HepG2 (cell line): Measurements from ENCODE around the gene SMYD1. TPM values are rescaled to one million over a fixed set of nuclear protein-coding genes. Genes with fewer than 3 reads are reported as not detected.

Source experiments
- ARNT ChIP-seq: fragments of 450-650 bp; IDR thresholded peaks from 2 replicates; pipeline ENCODE4 v1.6.1; 2017
- CERS6 ChIP-seq: sonication (generic); formaldehyde crosslinking; IDR thresholded peaks from 2 replicates; pipeline ENCODE4 v1.5.0; 2020; ENCODE audit warnings: missing genetic modification reagents
- ETS1 ChIP-seq: sonication (generic); formaldehyde crosslinking; IDR thresholded peaks from 2 replicates; pipeline ENCODE4 v1.4.0; 2020; ENCODE audit warnings: missing genetic modification reagents
- FOXM1 ChIP-seq: sonication (generic); formaldehyde crosslinking; IDR thresholded peaks from 2 replicates; pipeline ENCODE4 v1.5.0; 2020; ENCODE audit warnings: missing genetic modification reagents
- GABPB1 ChIP-seq: IDR thresholded peaks from 2 replicates; pipeline ENCODE4 v1.6.1; 2016; ENCODE audit warnings: mild to moderate bottlenecking, missing genetic modification reagents, moderate library complexity, missing compliant biosample characterization
- HBP1 ChIP-seq: IDR thresholded peaks from 2 replicates; pipeline ENCODE4 v1.6.1; 2016; ENCODE audit warnings: low read depth, control low read depth
- HNRNPL ChIP-seq: fragments of 200-400 bp; formaldehyde crosslinking; IDR thresholded peaks from 2 replicates; pipeline ENCODE4 v1.6.1; 2017; ENCODE audit warnings: mild to moderate bottlenecking, low read depth, low read length
- KDM4B ChIP-seq: sonication (generic); formaldehyde crosslinking; IDR thresholded peaks from 2 replicates; pipeline ENCODE4 v1.4.0; 2020; ENCODE audit warnings: missing genetic modification reagents
- KDM5B ChIP-seq: sonication (generic); formaldehyde crosslinking; IDR thresholded peaks from 2 replicates; pipeline ENCODE4 v1.4.0; 2020; ENCODE audit warnings: missing genetic modification reagents, mild to moderate bottlenecking, borderline replicate concordance
- PHF20 ChIP-seq: sonication (generic); formaldehyde crosslinking; IDR thresholded peaks from 2 replicates; pipeline ENCODE4 v1.5.0; 2020; ENCODE audit warnings: mild to moderate bottlenecking, missing genetic modification reagents
- REXO4 ChIP-seq: sonication (generic); formaldehyde crosslinking; IDR thresholded peaks from 2 replicates; pipeline ENCODE4 v1.8.0; 2022; ENCODE audit warnings: missing genetic modification reagents, mild to moderate bottlenecking, borderline replicate concordance
- SP1 ChIP-seq, 2 experiments: fragments of 450-650 bp in 1 of 2; sonication (generic) in 1 of 2; formaldehyde crosslinking in 1 of 2; IDR thresholded peaks; 2 replicates each; pipeline versions ENCODE4 v1.4.0 to v1.6.1; 2016 to 2020; ENCODE audit warnings: missing genetic modification reagents in 1 of 2
- TRAFD1 ChIP-seq: sonication (generic); formaldehyde crosslinking; IDR thresholded peaks from 2 replicates; pipeline ENCODE4 v1.5.1; 2020; ENCODE audit warnings: missing genetic modification reagents, mild to moderate bottlenecking, borderline replicate concordance
- ZFY ChIP-seq: sonication (generic); formaldehyde crosslinking; IDR thresholded peaks from 2 replicates; pipeline ENCODE4 v1.4.0; 2020; ENCODE audit warnings: missing genetic modification reagents
- ZNF136 ChIP-seq: sonication (generic); formaldehyde crosslinking; IDR thresholded peaks from 2 replicates; pipeline ENCODE4 v1.8.1; 2022; ENCODE audit warnings: low read depth, mild to moderate bottlenecking, moderate library complexity, missing genetic modification reagents
- ZNF446 ChIP-seq: sonication (generic); formaldehyde crosslinking; IDR thresholded peaks from 2 replicates; pipeline ENCODE4 v1.5.0; 2020; ENCODE audit warnings: mild to moderate bottlenecking, missing genetic modification reagents
- ZNF496 ChIP-seq: sonication (generic); formaldehyde crosslinking; IDR thresholded peaks from 2 replicates; pipeline ENCODE4 v1.8.1; 2023; ENCODE audit warnings: mild to moderate bottlenecking, moderate library complexity, missing genetic modification reagents; ENCODE audit not compliant: insufficient replicate concordance
- ZNF510 ChIP-seq: sonication (generic); formaldehyde crosslinking; IDR thresholded peaks from 2 replicates; pipeline ENCODE4 v1.4.0; 2020; ENCODE audit warnings: low read depth, mild to moderate bottlenecking, missing genetic modification reagents
- ZNF737 ChIP-seq: sonication (generic); formaldehyde crosslinking; IDR thresholded peaks from 2 replicates; pipeline ENCODE4 v1.5.0; 2020; ENCODE audit warnings: missing genetic modification reagents, mild to moderate bottlenecking, borderline replicate concordance
- ZNF850 ChIP-seq: sonication (generic); formaldehyde crosslinking; conservative IDR thresholded peaks from 2 replicates; pipeline ENCODE4 v1.9.0; 2021; ENCODE audit warnings: mild to moderate bottlenecking, missing genetic modification reagents
- ZSCAN25 ChIP-seq: sonication (generic); formaldehyde crosslinking; IDR thresholded peaks from 2 replicates; pipeline ENCODE4 v1.8.0; 2022; ENCODE audit warnings: mild to moderate bottlenecking, missing genetic modification reagents
- ZUFSP ChIP-seq: sonication (generic); formaldehyde crosslinking; IDR thresholded peaks from 2 replicates; pipeline ENCODE4 v1.9.0; 2021; ENCODE audit warnings: missing genetic modification reagents, mild to moderate bottlenecking, borderline replicate concordance
- polyA plus RNA-seq, 8 experiments: library from polyadenylated mRNA; depleted of rRNA in 3 of 8; stranded (reverse) in 7 of 8; unstranded in 1 of 8; fragments of >200 nt; fragmentation: Illumina TruSeq in 4 of 8; extraction: Trizol in 4 of 8; gene quantifications; 2 replicates each; pipeline versions ENCODE4 v1.2.1 to v1.2.3, GENCODE V29; 2011 to 2016; ENCODE audit warnings: low read depth in 4 of 8, missing spikeins in 1 of 8, mixed read lengths in 1 of 8; ENCODE audit not compliant: insufficient read depth in 1 of 8
- total RNA-seq, 5 experiments: library from RNA; depleted of rRNA; stranded (reverse); fragments of >200 nt; fragmentation: Illumina TruSeq; extraction: Trizol; gene quantifications; 2 replicates each; pipeline ENCODE4 v1.2.3, GENCODE V29; 2016; ENCODE audit warnings: low read depth in 1 of 5

Gene SMYD1
- total and polyA plus RNA-seq, 2 of the 13 experiments (the other 11 are each of a cell fraction or from before 2014, with no cell fraction given), result not detected

- TF ChIP-seq SP1 (IDR thresholded peaks at IDR 0.05), result no peak
- no peak for TF ChIP-seq SP1 (CRISPR knock-in tag; IDR thresholded peaks at IDR 0.05)
- no peak for TF ChIP-seq ARNT
- peak; percentile 3; the same call in 1 of the 2 replicates for TF ChIP-seq PHF20 (CRISPR knock-in tag)
- TF ChIP-seq ZUFSP (CRISPR knock-in tag), result no peak
- TF ChIP-seq ZSCAN25, result no peak
- 0 out of 2 replicates have a peak, but pooled peaks have one; percentile 2 for TF ChIP-seq ZNF850
- TF ChIP-seq ZNF496, result no peak
- TF ChIP-seq KDM4B, result peak; percentile 15; the same call in 1 of the 2 replicates
- peak; percentile 73; the same call in 1 of the 2 replicates for TF ChIP-seq HBP1
- no peak for TF ChIP-seq FOXM1 (CRISPR knock-in tag)
- TF ChIP-seq ZNF446 (CRISPR knock-in tag), result peak; percentile 34; the same call in 1 of the 2 replicates
- no peak for TF ChIP-seq GABPB1 (CRISPR knock-in tag)
- peak; percentile 48; the same call in 1 of the 2 replicates for TF ChIP-seq ZFY
- 0 out of 2 replicates have a peak, but pooled peaks have one; percentile 46 for TF ChIP-seq REXO4
- no peak for TF ChIP-seq KDM5B (CRISPR knock-in tag)
- TF ChIP-seq ZNF136, result no peak
- no peak for TF ChIP-seq ZNF510 (CRISPR knock-in tag)
- TF ChIP-seq CERS6, result no peak
- TF ChIP-seq ETS1 (CRISPR knock-in tag), result no peak
- TF ChIP-seq HNRNPL, result peak; percentile 32; the same call in 1 of the 2 replicates
- TF ChIP-seq ZNF737 (CRISPR knock-in tag), result no peak; the same call in 1 of the 2 replicates
- TF ChIP-seq TRAFD1, result no peak
Observed at GRCh38 chr2:88126772-88127637, 59.4 kb downstream of the SMYD1 start (continued).
